HG02610 (cell line): ENCODE results near the gene TSPAN12.
"Not testable (repeated sequence)": the region's sequence is repeated elsewhere in the genome, so short reads cannot be mapped to it uniquely, and the experiment has no call there.

Experiments used
- ATAC-seq: cut with Tn5 transposase; IDR thresholded peaks from one replicate; pipeline ENCODE4 v1.9.1; 2021; ENCODE audit warnings: mild to moderate bottlenecking, moderate library complexity; ENCODE audit not compliant: unreplicated experiment

Gene TSPAN12

GRCh38 chr7:120807390-120807789, 50.6 kb downstream of the TSPAN12 start:
- no peak for ATAC-seq

- no peak for ATAC-seq
Observed at GRCh38 chr7:120806669-120807068, 51.3 kb downstream of the TSPAN12 start.

GRCh38 chr7:120805636-120806388, 52.1 kb downstream of the TSPAN12 start:
- peak; percentile 53 for ATAC-seq

GRCh38 chr7:120802751-120803150, 55.2 kb downstream of the TSPAN12 start:
- no peak for ATAC-seq

- no peak for ATAC-seq
Observed at GRCh38 chr7:120799813-120800475, 58.0 kb downstream of the TSPAN12 start.

GRCh38 chr7:120799147-120799546, 58.8 kb downstream of the TSPAN12 start:
- no peak for ATAC-seq

GRCh38 chr7:120797026-120797645, 60.8 kb downstream of the TSPAN12 start:
- no peak for ATAC-seq

GRCh38 chr7:120794106-120794729, 63.7 kb downstream of the TSPAN12 start:
- no peak for ATAC-seq

- no peak for ATAC-seq
Observed at GRCh38 chr7:120793213-120793936, 64.6 kb downstream of the TSPAN12 start.

- ATAC-seq: no peak
Observed at GRCh38 chr7:120792861-120793130, 65.1 kb downstream of the TSPAN12 start.

- ATAC-seq: peak; percentile 87
Observed at GRCh38 chr7:120792091-120792860, 65.7 kb downstream of the TSPAN12 start.

GRCh38 chr7:120785095-120785494, 72.8 kb downstream of the TSPAN12 start:
- ATAC-seq: no peak

GRCh38 chr7:120783721-120784120, 74.2 kb downstream of the TSPAN12 start:
- ATAC-seq: no peak

- ATAC-seq: no peak
Observed at GRCh38 chr7:120783273-120783672, 74.7 kb downstream of the TSPAN12 start.

GRCh38 chr7:120781924-120782323, 76.0 kb downstream of the TSPAN12 start:
- ATAC-seq: not testable (repeated sequence)

- no peak for ATAC-seq
Observed at GRCh38 chr7:120780938-120781337, 77.0 kb downstream of the TSPAN12 start.

GRCh38 chr7:120780451-120780850, 77.5 kb downstream of the TSPAN12 start:
- not testable (repeated sequence) for ATAC-seq

- ATAC-seq: not testable (repeated sequence)
Observed at GRCh38 chr7:120779078-120779477, 78.9 kb downstream of the TSPAN12 start.

- no peak for ATAC-seq
Observed at GRCh38 chr7:120775755-120776154, 82.2 kb downstream of the TSPAN12 start.

GRCh38 chr7:120774481-120774880, 83.5 kb downstream of the TSPAN12 start:
- no peak for ATAC-seq
